ENCODE measurements around the gene DGKH.

The DGKH gene

GRCh38 chr13:42039946-42040729 lies 8.3 kb upstream of the DGKH start:
- Histone ChIP-seq H3K9me2 (replicated peaks; ENCODE audit: low read depth, low read length) (no peaks in the 10 kb centered on the region), H2AFZ (ENCODE audit: low read length) (peak overlapping the region; percentile 96), H3K27me3 (ENCODE audit: insufficient read depth, low read length, poor library complexity, severe bottlenecking) (no peaks in the 10 kb centered on the region), H3K9me3 (ENCODE audit: insufficient read depth, low read depth, low read length) (no peaks in the 10 kb centered on the region), H4K20me1 (ENCODE audit: insufficient read depth, low read length, poor library complexity, severe bottlenecking) (peaks cover 13% of the 10 kb centered on the region), H3K4me2 (ENCODE audit: low read depth, low read length, poor library complexity, severe bottlenecking) (peak overlapping the region; percentile 87), H3F3A (ENCODE audit: low read depth) (no peaks in the 10 kb centered on the region), H3K4me3 (ENCODE audit: low read length, poor library complexity, severe bottlenecking) (peak overlapping the region; percentile 85), H3K79me2 (ENCODE audit: insufficient read depth, low read length) (peaks cover 29% of the 10 kb centered on the region), H3K4me1 (ENCODE audit: insufficient read depth, low read length, poor library complexity, severe bottlenecking) (peaks cover 24% of the 10 kb centered on the region), H3K36me3 (ENCODE audit: insufficient read depth, low read length) (no peaks in the 10 kb centered on the region), H3K9ac (ENCODE audit: low read depth, low read length, poor library complexity, severe bottlenecking) (peak overlapping the region; percentile 92)
- TF ChIP-seq, protein P1, sequence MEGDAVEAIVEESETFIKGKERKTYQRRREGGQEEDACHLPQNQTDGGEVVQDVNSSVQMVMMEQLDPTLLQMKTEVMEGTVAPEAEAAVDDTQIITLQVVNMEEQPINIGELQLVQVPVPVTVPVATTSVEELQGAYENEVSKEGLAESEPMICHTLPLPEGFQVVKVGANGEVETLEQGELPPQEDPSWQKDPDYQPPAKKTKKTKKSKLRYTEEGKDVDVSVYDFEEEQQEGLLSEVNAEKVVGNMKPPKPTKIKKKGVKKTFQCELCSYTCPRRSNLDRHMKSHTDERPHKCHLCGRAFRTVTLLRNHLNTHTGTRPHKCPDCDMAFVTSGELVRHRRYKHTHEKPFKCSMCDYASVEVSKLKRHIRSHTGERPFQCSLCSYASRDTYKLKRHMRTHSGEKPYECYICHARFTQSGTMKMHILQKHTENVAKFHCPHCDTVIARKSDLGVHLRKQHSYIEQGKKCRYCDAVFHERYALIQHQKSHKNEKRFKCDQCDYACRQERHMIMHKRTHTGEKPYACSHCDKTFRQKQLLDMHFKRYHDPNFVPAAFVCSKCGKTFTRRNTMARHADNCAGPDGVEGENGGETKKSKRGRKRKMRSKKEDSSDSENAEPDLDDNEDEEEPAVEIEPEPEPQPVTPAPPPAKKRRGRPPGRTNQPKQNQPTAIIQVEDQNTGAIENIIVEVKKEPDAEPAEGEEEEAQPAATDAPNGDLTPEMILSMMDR (conservative IDR thresholded peaks at IDR 0.05; ENCODE audit: low read length): no peak
- TF ChIP-seq EZH2phosphoT487 (IDR thresholded peaks at IDR 0.05; ENCODE audit: borderline replicate concordance): no peak

GRCh38 chr13:42040730-42041010 lies 7.8 kb upstream of the DGKH start:
- Histone ChIP-seq H3F3A (ENCODE audit: low read depth) (no peaks in the 10 kb centered on the region), H3K4me3 (ENCODE audit: low read length, poor library complexity, severe bottlenecking) (peak overlapping the region; percentile 85), H2AFZ (ENCODE audit: low read length) (peak overlapping the region; percentile 82), H3K27me3 (ENCODE audit: insufficient read depth, low read length, poor library complexity, severe bottlenecking) (no peaks in the 10 kb centered on the region), H3K4me2 (ENCODE audit: low read depth, low read length, poor library complexity, severe bottlenecking) (peak overlapping the region; percentile 94), H3K9ac (ENCODE audit: low read depth, low read length, poor library complexity, severe bottlenecking) (peak overlapping the region; percentile 80), H3K4me1 (ENCODE audit: insufficient read depth, low read length, poor library complexity, severe bottlenecking) (peaks cover 24% of the 10 kb centered on the region), H3K79me2 (ENCODE audit: insufficient read depth, low read length) (peaks cover 29% of the 10 kb centered on the region), H3K9me2 (replicated peaks; ENCODE audit: low read depth, low read length) (no peaks in the 10 kb centered on the region), H4K20me1 (ENCODE audit: insufficient read depth, low read length, poor library complexity, severe bottlenecking) (peaks cover 13% of the 10 kb centered on the region), H3K9me3 (ENCODE audit: insufficient read depth, low read depth, low read length) (no peaks in the 10 kb centered on the region), H3K36me3 (ENCODE audit: insufficient read depth, low read length) (no peaks in the 10 kb centered on the region)
- TF ChIP-seq, protein P1 (conservative IDR thresholded peaks at IDR 0.05; ENCODE audit: low read length): no peak
- no peak for TF ChIP-seq EZH2phosphoT487 (IDR thresholded peaks at IDR 0.05; ENCODE audit: borderline replicate concordance)

GRCh38 chr13:42041011-42041683 lies 7.3 kb upstream of the DGKH start:
- Histone ChIP-seq H3K4me3 (ENCODE audit: low read length, poor library complexity, severe bottlenecking) (peak overlapping the region; percentile 85), H3K27me3 (ENCODE audit: insufficient read depth, low read length, poor library complexity, severe bottlenecking) (no peaks in the 10 kb centered on the region), H3K79me2 (ENCODE audit: insufficient read depth, low read length) (peaks cover 29% of the 10 kb centered on the region), H3K9ac (ENCODE audit: low read depth, low read length, poor library complexity, severe bottlenecking) (peak overlapping the region; percentile 80), H3F3A (ENCODE audit: low read depth) (peaks cover under 1% of the 10 kb centered on the region; the same call in 1 of the 2 replicates), H3K9me2 (replicated peaks; ENCODE audit: low read depth, low read length) (no peaks in the 10 kb centered on the region), H3K36me3 (ENCODE audit: insufficient read depth, low read length) (no peaks in the 10 kb centered on the region), H4K20me1 (ENCODE audit: insufficient read depth, low read length, poor library complexity, severe bottlenecking) (peaks cover 13% of the 10 kb centered on the region), H2AFZ (ENCODE audit: low read length) (peak overlapping the region; percentile 82), H3K4me2 (ENCODE audit: low read depth, low read length, poor library complexity, severe bottlenecking) (peak overlapping the region; percentile 94), H3K9me3 (ENCODE audit: insufficient read depth, low read depth, low read length) (no peaks in the 10 kb centered on the region), H3K4me1 (ENCODE audit: insufficient read depth, low read length, poor library complexity, severe bottlenecking) (peaks cover 24% of the 10 kb centered on the region)
- TF ChIP-seq, protein P1 (conservative IDR thresholded peaks at IDR 0.05; ENCODE audit: low read length): no peak
- TF ChIP-seq EZH2phosphoT487 (IDR thresholded peaks at IDR 0.05; ENCODE audit: borderline replicate concordance): no peak
